CD14-positive monocyte (primary cell): ENCODE data around the gene TLR7. TPM values are rescaled to one million over a fixed set of nuclear protein-coding genes. Genes with fewer than 3 reads are reported as not detected.

Experiments used
- DNase-seq, 3 donors: peaks; one replicate each; pipeline ENCODE4 v3.0.0-alpha.2; 2011 to 2022
- H2AFZ ChIP-seq: 2 replicates; pipeline ENCODE4 v1.6.0; 2012; ENCODE audit warnings: mild to moderate bottlenecking, low read depth, low read length, inconsistent platforms; ENCODE audit not compliant: insufficient read depth, poor library complexity, severe bottlenecking
- H3K27ac ChIP-seq, 2 donors: 1 replicate in 1 of 2; 2 replicates in 1 of 2; pipeline ENCODE4 v1.5.1; 2012 to 2013; ENCODE audit warnings: low read length in 2 of 2, control low read depth in 1 of 2, inconsistent platforms in 1 of 2, low read depth in 1 of 2, mild to moderate bottlenecking in 1 of 2
- H3K27me3 ChIP-seq, 2 donors: one replicate each; pipeline versions ENCODE4 v1.6.0 to v1.6.1; 2011 to 2013; ENCODE audit warnings: low read length in 2 of 2; ENCODE audit not compliant: control insufficient read depth in 2 of 2, insufficient read depth in 2 of 2
- H3K36me3 ChIP-seq, 2 donors: replicated peaks in 1 of 2; 1 replicate in 1 of 2; 2 replicates in 1 of 2; pipeline versions ENCODE4 v1.5.1 to v1.6.1; 2012 to 2013; ENCODE audit warnings: low read length in 2 of 2, control low read depth in 1 of 2, inconsistent platforms in 1 of 2, mild to moderate bottlenecking in 1 of 2; ENCODE audit not compliant: insufficient read depth in 2 of 2, control insufficient read depth in 1 of 2
- H3K4me1 ChIP-seq, 2 donors: 1 replicate in 1 of 2; 2 replicates in 1 of 2; pipeline versions ENCODE4 v1.5.1 to v1.6.1; 2012 to 2013; ENCODE audit warnings: low read length in 2 of 2, control low read depth in 1 of 2, inconsistent platforms in 1 of 2, mild to moderate bottlenecking in 1 of 2, moderate library complexity in 1 of 2; ENCODE audit not compliant: insufficient read depth in 2 of 2, control insufficient read depth in 1 of 2
- H3K4me2 ChIP-seq: replicated peaks from 2 replicates; pipeline ENCODE3; 2012; ENCODE audit warnings: low read length, moderate library complexity, mild to moderate bottlenecking; ENCODE audit not compliant: poor library complexity, severe bottlenecking; ENCODE audit errors: extremely low read depth
- H3K4me3 ChIP-seq, 3 experiments: fragments of 200-600 bp in 1 of 3; sonication (generic) in 1 of 3; replicated peaks in 1 of 3; 1 replicate in 2 of 3; 2 replicates in 1 of 3; pipeline ENCODE4 v1.5.1; 2011 to 2013; ENCODE audit warnings: low read length in 3 of 3, mild to moderate bottlenecking in 3 of 3, control low read depth in 2 of 3, low read depth in 2 of 3, inconsistent platforms in 1 of 3, moderate library complexity in 1 of 3
- H3K79me2 ChIP-seq: 2 replicates; pipeline ENCODE4 v1.6.0; 2012; ENCODE audit warnings: mild to moderate bottlenecking, control low read depth, inconsistent platforms, low read length, moderate library complexity; ENCODE audit not compliant: insufficient read depth
- H3K9ac ChIP-seq: 2 replicates; pipeline ENCODE4 v1.6.0; 2017; ENCODE audit warnings: low read length, mild to moderate bottlenecking; ENCODE audit not compliant: insufficient read depth, poor library complexity, severe bottlenecking
- H3K9me3 ChIP-seq, 2 donors: replicated peaks in 1 of 2; 1 replicate in 1 of 2; 2 replicates in 1 of 2; pipeline versions ENCODE4 v1.5.1 to v1.6.1; 2012 to 2013; ENCODE audit warnings: low read length in 2 of 2, control low read depth in 1 of 2; ENCODE audit not compliant: control insufficient read depth in 1 of 2, insufficient read depth in 1 of 2
- H4K20me1 ChIP-seq: 2 replicates; pipeline ENCODE4 v1.6.0; 2012; ENCODE audit warnings: mild to moderate bottlenecking, low read length, control low read depth, moderate library complexity; ENCODE audit not compliant: insufficient read depth
- H3K27ac Mint-ChIP-seq, 7 donors: one replicate each; pipeline ENCODE4 v1.8.0; 2020; ENCODE audit warnings: mild to moderate bottlenecking in 7 of 7, mixed read lengths in 7 of 7, moderate library complexity in 6 of 7, inconsistent platforms in 2 of 7
- H3K27me3 Mint-ChIP-seq, 3 donors: one replicate each; pipeline ENCODE4 v1.8.0; 2021 to 2022; ENCODE audit warnings: low read depth in 3 of 3, mild to moderate bottlenecking in 3 of 3, mixed read lengths in 3 of 3, moderate library complexity in 3 of 3, inconsistent platforms in 1 of 3
- H3K36me3 Mint-ChIP-seq, 2 donors: one replicate each; pipeline ENCODE4 v1.8.0; 2020; ENCODE audit warnings: mixed read lengths in 2 of 2, inconsistent platforms in 1 of 2, mild to moderate bottlenecking in 1 of 2
- H3K4me1 Mint-ChIP-seq: one replicate; pipeline ENCODE4 v1.8.0; 2020; ENCODE audit warnings: mild to moderate bottlenecking, mixed read lengths
- H3K4me3 Mint-ChIP-seq, 2 donors: one replicate each; pipeline ENCODE4 v1.8.0; 2020; ENCODE audit warnings: mild to moderate bottlenecking in 2 of 2, mixed read lengths in 2 of 2, moderate library complexity in 1 of 2
- H3K9me3 Mint-ChIP-seq, 7 donors: one replicate each; pipeline ENCODE4 v1.8.0; 2020 to 2022; ENCODE audit warnings: mixed read lengths in 7 of 7, mild to moderate bottlenecking in 6 of 7, moderate library complexity in 6 of 7, inconsistent platforms in 2 of 7
- CTCF ChIP-seq: fragments of 200-600 bp; IDR thresholded peaks from one replicate; pipeline ENCODE4 v1.8.0; 2022; ENCODE audit warnings: antibody characterized with exemption, mild to moderate bottlenecking
- WGBS: methylation state at CpG from one replicate; pipeline ENCODE4 v1.1.5; 2013; ENCODE audit warnings: missing lambda C conversion rate; ENCODE audit not compliant: insufficient coverage; 5-methylcytosine and 5-hydroxymethylcytosine counted together
- intact Hi-C, 2 donors: fragments of 100-400 bp; cut with micrococcal nuclease; formaldehyde crosslinking; loops; one replicate each; pipeline versions ENCODE4 v1.15.0 to v1.15.1; 2023
- polyA plus RNA-seq, 3 donors: library from polyadenylated mRNA; depleted of rRNA in 1 of 3; unstranded in 2 of 3; stranded (reverse) in 1 of 3; fragments of 300-500 nt in 2 of 3; fragments of >200 nt in 1 of 3; fragmentation: Illumina TruSeq in 2 of 3; gene quantifications; 1 replicate in 2 of 3; 2 replicates in 1 of 3; pipeline ENCODE4 v1.2.3, GENCODE V29; 2012 to 2021

TLR7 gene
- polyA plus RNA-seq, 3 donors: 4.2 to 27.3 (median 23.0) TPM

- peaks cover 36 to 41% of the 10 kb centered on the region in 2 donors for H3K36me3 Mint-ChIP-seq
- Histone ChIP-seq H2AFZ (no peak overlapping the region), H3K79me2 (peaks cover 45% of the 10 kb centered on the region), H3K4me3 (no peak overlapping the region), H3K4me2 (no peak overlapping the region), H3K4me1 (peaks cover 18 to 23% of the 10 kb centered on the region in 2 donors), H3K36me3 (peaks cover 37 to 44% of the 10 kb centered on the region in 2 donors), H3K9ac (no peak overlapping the region), H3K27ac (no peak overlapping the region), H4K20me1 (peaks cover 59% of the 10 kb centered on the region), H3K9me3 (peaks cover 6 to 13% of the 10 kb centered on the region in 2 donors), H3K27me3 (peaks cover 0 to 42% of the 10 kb centered on the region in 2 donors)
- H3K9me3 Mint-ChIP-seq: peaks cover 5 to 29% (median 13%) of the 10 kb centered on the region in 7 donors
- peaks cover 21% of the 10 kb centered on the region for H3K4me1 Mint-ChIP-seq
- no peak for TF ChIP-seq CTCF
- intact Hi-C loops: no loop called here
- H3K4me3 Mint-ChIP-seq: no peak overlapping the region
- no peak overlapping the region for H3K27ac Mint-ChIP-seq
- no peak for DNase-seq
- peaks cover 0 to 42% (median 0%) of the 10 kb centered on the region in 3 donors for H3K27me3 Mint-ChIP-seq
Measured at GRCh38 chrX:12922599-12922919, 55.7 kb downstream of the TLR7 start.

GRCh38 chrX:12929701-12930100, 62.8 kb downstream of the TLR7 start:
- peaks cover 0 to 46% of the 10 kb centered on the region in 2 donors for H3K27me3 ChIP-seq
- TF ChIP-seq CTCF: no peak
- peak in 1 of 3 donors; percentile 22 for DNase-seq
- no peaks in the 10 kb centered on the region for H4K20me1 ChIP-seq
- intact Hi-C loops: no loop called here
- H3K4me3 ChIP-seq: no peak overlapping the region
- Mint-ChIP-seq H3K27ac (peak overlapping the region in 1 of 7 donors; percentile 57), H3K9me3 (peaks cover 3 to 42% (median 12%) of the 10 kb centered on the region in 7 donors), H3K27me3 (peaks cover 0 to 44% (median 0%) of the 10 kb centered on the region in 3 donors), H3K4me1 (peaks cover 10% of the 10 kb centered on the region), H3K36me3 (no peaks in the 10 kb centered on the region), H3K4me3 (no peak overlapping the region)
- no peaks in the 10 kb centered on the region for H3K36me3 ChIP-seq
- no peak overlapping the region for H3K9ac ChIP-seq
- H2AFZ ChIP-seq: no peak overlapping the region
- H3K27ac ChIP-seq: no peak overlapping the region
- H3K4me2 ChIP-seq: no peak overlapping the region
- 83% methylated on average over 1 of the region's 4 CpGs for WGBS
- peaks cover 4 to 10% of the 10 kb centered on the region in 2 donors for H3K9me3 ChIP-seq
- H3K4me1 ChIP-seq: no peaks in the 10 kb centered on the region
- no peaks in the 10 kb centered on the region for H3K79me2 ChIP-seq
